Stimulated activated CD4-positive, alpha-beta T cell treated with anti-CD3 and anti-CD28 coated beads, TNF-alpha, amount 100 ng/mL, for 1 hour (primary cell): ENCODE measurements around the gene LRRK1.

Experiments used
- DNase-seq, 3 donors: peaks; one replicate each; pipeline ENCODE4 v3.0.0-alpha.2; 2020; ENCODE audit warnings: low read depth in 3 of 3, low spot score in 1 of 3

Gene LRRK1

DNA sequence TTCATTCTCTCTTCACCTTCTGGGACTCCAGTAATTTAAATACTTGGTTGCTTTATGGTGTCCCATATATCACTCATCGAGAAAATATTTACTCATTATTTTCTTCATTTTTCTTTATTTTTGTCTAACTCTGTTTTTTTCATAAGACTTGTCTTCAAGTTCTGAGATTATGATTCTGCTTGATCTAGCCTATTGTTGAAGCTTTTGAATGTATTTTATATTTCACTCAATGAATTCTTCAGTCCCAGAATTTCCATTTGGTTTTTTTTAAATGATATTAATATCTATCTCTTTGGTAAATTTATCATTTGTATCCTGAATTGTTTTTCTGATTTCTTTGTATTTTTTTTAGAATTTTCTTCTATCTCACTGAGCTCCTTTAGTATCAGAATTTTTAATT, 117.0 kb downstream of the LRRK1 start:
- DNase-seq: no peak

DNA sequence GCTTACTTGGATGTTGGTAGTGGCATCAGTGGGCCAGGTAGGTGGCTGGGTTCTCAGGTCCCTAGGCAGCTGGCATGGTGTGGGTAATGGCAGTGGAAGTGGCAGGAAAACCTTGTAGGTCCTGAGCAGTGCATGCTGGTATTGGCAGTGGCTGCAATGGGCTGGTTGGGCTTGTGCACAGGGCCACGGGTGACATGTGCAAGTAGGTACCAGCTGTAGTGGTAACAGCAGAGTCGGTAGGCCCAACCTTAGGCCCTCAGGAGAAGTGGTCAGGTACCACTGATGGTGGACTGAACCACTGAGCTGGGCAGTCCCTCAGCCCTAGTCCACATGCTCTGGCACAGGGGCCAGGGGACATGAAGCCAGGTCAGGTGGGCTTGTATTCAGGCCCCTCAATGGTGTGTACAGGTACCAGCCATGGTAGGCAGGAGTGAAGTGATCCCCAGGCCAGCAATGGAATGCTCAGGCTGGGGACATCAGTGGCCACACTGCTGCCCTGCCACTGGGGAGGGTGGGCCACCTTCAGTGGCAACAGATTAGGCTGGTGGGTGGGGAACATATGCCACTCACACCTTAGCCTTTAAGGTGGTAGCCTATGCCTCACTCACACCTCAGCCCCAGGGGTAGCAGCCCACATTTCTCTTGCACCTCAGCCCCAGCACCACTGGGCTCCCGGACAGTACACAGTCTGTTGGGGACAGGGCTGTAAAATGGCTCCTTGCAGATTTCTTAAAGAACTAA, 118.1 kb downstream of the LRRK1 start:
- DNase-seq: no peak

GRCh38 chr15:101038327-101039003, 119.3 kb downstream of the LRRK1 start:
- no peak for DNase-seq

GRCh38 chr15:101039461-101039860, 120.3 kb downstream of the LRRK1 start:
- DNase-seq: no peak

DNA sequence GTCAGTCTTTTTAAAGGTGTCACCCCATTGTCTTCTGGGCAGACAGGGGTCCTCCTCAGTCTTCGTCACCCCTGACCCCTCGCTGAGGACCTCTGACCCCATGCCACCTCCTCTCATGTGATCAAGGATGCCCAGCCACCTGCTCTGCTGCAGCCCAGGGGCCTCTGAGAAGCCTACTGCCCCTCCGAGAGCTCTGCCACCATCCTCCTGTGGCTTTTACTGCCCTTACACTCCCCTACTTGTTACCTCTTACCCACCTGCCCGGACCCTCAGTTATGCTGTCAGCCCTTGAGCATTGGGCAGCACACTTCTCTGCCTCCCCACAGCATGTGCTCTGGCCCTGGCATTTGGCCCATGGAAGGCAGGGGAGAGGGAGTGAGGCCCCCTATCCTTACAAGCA, 123.2 kb downstream of the LRRK1 start:
- DNase-seq: no peak

DNA sequence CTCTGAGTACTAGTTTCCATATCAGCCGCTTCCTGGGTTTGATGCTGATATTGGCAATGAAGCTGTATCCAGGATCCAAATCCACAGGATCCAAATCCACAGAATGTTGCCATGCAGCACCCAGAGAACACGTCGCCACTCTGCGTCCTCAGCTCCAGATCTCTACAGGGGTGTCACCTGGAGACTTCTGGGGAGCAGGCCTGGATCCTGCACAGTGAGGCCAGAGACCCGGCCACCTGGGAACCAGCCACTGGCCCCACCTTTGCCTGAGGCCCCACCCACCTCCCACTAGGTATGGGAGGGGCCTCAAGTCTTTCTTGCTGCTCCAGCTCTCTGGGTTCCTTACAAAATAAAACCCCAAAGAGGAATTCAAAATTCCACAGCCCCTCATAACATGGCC, 123.9 kb downstream of the LRRK1 start:
- no peak for DNase-seq

- no peak for DNase-seq
Measured at GRCh38 chr15:101043911-101044624, 124.9 kb downstream of the LRRK1 start.

DNA sequence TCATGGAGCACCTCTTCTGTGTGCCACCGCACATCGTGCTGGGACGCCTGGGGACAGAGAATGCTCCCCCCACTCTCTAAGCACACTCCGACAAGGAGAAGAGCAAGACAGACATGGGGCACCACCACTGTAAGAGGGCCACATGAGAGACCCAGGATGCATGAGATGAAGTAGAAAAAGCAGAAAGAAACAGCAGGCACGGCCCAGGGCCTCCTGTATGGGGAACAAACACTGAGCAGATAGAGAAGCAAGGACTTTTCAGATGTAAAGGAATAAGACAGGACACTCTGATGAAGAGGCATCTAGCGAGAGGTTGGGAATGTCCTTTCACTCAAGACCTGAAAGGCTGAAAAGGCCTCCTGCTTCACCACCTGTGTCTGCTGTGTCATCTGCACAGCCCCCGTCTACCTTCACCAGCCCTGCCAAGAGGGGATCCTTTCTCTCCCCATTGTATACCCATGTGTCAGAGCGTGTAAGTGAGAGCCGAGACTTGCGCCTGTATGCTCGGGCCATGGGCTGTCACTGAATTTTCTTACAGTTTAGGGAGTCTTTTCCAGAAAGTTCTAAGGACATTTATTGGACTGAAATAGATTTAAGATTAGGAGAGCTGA, 125.6 kb downstream of the LRRK1 start:
- DNase-seq: no peak

GRCh38 chr15:101045236-101045646, 126.1 kb downstream of the LRRK1 start:
- no peak for DNase-seq

- no peak for DNase-seq
Measured at GRCh38 chr15:101045835-101046691, 126.9 kb downstream of the LRRK1 start.

DNA sequence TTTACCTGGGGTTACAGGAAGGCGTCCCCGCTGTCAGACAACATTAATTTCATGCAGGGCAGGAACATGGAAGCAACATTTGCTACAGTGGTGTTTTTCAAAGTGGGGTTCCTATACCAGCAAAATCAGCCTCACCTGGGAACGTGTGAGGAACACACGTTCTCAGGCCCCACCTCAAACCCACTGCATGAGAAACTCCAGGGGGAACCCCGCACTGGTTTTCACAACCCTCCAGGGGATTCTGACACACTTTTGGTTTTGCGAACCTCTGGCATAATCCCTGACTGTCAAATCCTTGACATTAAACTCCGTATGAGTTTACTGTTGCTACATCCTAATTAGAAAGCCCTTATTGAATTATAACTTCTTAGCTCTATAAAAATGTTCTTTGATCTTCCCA, 127.7 kb downstream of the LRRK1 start:
- no peak for DNase-seq

- no peak for DNase-seq
Measured at GRCh38 chr15:101047301-101047781, 128.2 kb downstream of the LRRK1 start.

DNA sequence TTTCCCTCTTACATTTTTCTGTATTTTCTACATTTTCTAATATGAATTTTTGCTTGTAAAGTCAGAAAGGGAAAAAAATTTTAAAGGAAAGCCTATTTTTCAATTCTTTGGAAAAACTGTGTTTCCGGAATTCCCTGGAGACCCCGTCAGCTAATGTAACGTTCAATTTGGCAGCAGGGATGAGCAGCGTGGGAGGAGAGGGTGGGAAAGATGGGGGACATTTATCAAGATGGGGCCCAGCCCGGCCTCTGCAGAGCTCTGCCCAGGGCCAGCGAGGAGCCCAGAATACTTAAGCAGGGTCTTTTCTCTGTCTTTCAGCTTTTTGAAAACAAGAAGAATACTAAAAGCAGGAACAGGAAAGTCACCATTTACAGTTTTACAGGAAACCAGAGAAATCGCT, 129.0 kb downstream of the LRRK1 start:
- DNase-seq: no peak

DNA sequence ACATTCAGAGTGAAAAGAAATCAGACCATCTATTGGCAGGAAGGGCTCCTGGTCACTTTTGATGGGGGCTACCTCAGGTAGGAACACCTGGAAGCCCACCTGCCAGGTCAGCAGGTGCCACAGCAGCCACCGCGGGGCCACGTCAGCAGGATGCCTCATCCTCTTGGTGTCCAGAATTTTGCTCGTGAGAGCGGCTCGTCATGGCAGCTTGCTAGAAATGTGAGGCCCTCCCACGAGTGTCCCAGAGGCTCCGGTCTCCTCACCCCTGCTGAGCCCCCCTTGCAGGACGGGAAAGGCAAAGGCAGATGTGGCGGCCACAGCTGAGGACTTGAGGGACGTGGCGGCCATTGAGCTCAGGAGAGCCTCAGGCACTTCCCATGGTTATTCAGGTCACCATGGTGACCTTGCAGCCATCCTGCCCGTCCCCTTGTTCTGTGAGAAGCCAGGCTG, 129.4 kb downstream of the LRRK1 start:
- DNase-seq: no peak

- no peak for DNase-seq
Measured at GRCh38 chr15:101049282-101049681, 130.1 kb downstream of the LRRK1 start.

DNA sequence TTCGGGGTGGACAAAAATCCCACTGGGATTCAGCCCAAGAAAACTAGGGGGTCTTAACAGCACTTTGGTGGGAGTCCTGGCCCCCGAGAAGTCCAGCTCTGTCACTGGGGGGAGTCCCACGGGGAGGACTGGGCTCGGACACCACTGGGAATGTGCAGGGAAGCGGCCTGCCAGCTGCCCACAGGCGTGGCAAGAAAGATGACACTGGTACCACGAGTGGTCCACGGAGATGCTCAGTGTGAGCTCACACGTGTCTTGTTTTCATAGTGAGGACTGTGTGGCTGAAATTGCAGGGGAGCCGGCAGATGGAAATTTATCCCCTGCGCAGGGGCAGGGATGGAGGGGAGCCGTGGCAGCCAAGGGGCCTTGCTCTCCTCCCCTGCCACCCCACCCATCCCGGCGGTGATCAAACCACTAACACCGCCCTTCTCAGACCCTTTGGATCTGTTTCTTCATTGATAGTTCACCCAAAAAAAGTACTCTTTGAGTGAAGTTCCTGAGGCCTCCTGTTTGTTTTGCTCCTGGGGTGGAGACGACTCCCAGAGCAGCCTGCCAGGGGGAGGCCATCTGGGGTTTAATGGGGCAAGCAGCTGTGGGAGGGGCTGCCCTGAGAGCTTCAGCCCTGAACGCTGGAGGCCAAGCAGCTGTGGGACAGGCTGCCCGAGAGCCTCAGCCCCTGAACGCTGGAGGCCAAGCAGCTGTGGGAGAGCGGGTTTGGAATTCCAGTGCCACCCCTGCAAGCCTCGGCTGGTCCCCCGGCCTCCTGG, 130.9 kb downstream of the LRRK1 start:
- DNase-seq: no peak

GRCh38 chr15:101050623-101051290, 131.6 kb downstream of the LRRK1 start:
- no peak for DNase-seq

GRCh38 chr15:101051291-101052030, 132.3 kb downstream of the LRRK1 start:
- no peak for DNase-seq
